Retinal pigment epithelial cell (primary cell): Measurements from ENCODE around the gene MRPL38.

ENCODE experiments used
- DNase-seq: peaks from one replicate; pipeline ENCODE4 v3.0.0-alpha.2; 2010; ENCODE audit warnings: low read depth
- H3K4me3 ChIP-seq: 2 replicates; pipeline ENCODE4 v1.5.1; 2011; ENCODE audit warnings: mild to moderate bottlenecking, low read length, control low read depth, moderate library complexity
- TF ChIP-seq, protein P1 (sequence below): conservative IDR thresholded peaks from 2 replicates; pipeline ENCODE4 v1.5.1; 2011; ENCODE audit warnings: low read depth, low read length, control low read depth, inconsistent platforms

The MRPL38 gene

DNA sequence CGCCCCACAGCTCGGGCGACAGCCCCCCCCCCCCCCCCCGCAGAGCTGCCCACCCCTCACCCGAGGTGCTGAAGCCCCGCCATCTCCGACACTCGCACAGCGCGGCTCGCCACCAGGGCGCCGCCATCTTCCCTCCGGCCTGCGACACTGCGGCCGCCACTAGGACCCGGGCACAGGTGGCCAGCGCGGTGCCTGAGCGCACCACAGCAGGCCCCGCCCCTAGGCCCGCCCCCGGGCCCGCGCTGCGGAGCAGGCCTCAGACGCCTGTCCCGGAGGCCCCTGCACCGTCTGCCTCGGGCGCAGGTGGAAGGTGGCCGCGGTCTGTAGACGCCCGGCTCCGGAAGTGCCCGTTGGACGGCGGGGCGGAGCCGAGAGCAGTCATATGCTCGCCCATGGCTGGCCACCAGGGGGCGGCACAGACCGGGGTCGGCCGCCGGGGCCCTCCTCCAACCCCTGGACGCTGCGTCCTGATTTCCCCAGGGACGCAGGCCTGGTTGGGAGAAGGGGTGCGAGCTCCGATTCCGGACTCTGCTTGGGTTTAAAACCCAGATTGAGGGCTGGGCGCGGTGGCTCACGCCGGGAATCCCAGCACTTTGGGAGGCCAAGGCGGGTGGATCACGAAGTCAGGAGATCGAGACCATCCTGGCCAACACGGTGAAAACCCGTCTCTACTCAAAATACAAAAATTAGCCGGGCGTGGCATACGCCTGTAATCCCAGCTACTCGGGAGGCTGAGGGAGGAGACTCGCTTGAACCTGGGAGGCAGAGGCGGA is at the start of gene MRPL38:
Gene MRPL38, minus strand, starts transcription at position 136 of the 773 bp plus-strand sequence. Its CDS starts 9 bp downstream, at position 127.
- TF ChIP-seq, protein P1, sequence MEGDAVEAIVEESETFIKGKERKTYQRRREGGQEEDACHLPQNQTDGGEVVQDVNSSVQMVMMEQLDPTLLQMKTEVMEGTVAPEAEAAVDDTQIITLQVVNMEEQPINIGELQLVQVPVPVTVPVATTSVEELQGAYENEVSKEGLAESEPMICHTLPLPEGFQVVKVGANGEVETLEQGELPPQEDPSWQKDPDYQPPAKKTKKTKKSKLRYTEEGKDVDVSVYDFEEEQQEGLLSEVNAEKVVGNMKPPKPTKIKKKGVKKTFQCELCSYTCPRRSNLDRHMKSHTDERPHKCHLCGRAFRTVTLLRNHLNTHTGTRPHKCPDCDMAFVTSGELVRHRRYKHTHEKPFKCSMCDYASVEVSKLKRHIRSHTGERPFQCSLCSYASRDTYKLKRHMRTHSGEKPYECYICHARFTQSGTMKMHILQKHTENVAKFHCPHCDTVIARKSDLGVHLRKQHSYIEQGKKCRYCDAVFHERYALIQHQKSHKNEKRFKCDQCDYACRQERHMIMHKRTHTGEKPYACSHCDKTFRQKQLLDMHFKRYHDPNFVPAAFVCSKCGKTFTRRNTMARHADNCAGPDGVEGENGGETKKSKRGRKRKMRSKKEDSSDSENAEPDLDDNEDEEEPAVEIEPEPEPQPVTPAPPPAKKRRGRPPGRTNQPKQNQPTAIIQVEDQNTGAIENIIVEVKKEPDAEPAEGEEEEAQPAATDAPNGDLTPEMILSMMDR, result peak; percentile 81
- peak; percentile 81 for DNase-seq
- H3K4me3 ChIP-seq, result peak within 1 kb of the TSS; percentile 75

DNA sequence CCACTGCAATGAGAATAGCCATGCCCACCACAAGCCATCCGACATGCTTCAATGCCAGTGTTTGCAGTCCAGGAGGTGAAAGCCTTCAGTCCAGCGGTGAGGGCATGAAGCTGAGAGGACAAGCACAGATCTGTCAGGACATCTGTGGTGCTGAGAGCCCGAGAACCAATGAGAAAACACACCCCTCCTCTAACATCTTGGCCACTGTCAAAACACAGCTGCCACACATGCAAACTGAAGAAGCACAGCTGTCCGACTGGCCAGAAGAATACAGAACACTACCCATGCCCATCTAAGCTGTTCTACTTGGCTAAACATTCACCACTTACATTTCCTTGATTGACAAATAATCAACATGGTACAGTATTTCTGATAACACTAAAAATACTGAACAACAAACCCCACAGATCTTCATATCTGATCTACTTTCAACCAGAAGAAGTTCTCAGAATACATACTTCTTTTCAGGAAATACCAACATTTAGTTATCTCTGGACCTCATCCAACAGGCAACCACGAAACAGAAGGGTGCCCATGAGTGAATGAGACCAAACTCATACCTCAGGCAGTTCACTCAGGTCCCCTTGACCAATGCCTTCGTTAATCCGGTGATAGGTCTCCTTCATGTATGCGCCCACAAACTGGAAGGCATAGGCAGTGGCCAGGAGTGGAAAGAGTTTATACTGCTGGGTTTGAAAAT is 46.3 kb upstream of the MRPL38 start:
- H3K4me3 ChIP-seq, result no peak overlapping the region
- TF ChIP-seq, protein P1, result no peak
- DNase-seq, result no peak

DNA sequence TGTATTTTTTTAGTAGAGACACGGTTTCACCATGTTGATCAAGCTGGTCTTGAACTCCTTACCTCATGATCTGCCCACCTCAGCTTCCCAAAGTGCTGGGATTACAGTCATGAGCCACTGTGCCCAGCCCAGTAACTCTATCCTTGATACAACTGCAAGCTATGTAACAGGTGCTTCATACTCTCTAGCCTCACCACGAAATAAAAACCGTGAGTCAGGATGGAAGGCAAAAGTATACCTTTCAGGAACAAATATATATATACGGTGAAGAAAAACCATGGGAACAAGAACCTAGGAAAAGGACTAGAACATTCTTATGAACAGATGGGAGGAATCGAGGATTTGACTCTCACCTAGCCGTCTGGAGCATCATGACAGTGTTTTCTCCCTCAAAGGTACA is 45.7 kb upstream of the MRPL38 start:
- DNase-seq, result no peak
- TF ChIP-seq, protein P1, result no peak
- no peak overlapping the region for H3K4me3 ChIP-seq

DNA sequence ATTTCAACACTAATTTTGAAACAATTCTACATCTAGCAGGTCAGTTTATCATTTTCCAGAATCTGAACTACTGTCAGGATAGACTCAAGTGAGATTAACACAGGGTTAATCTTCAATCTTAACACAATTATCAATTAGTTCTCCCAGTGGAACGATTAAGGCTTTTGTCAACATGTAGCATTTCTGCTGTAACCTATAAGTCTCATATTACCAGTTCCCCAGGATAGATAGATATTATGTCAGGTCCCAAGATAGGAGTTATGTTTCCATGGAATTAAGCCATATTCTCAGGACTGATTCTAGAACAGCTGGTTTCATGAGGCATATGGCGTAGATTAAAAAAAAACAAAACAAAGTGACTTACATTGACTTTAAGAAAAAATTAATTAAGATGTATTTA is 40.5 kb upstream of the MRPL38 start:
- DNase-seq, result no peak
- no peak overlapping the region for H3K4me3 ChIP-seq
- TF ChIP-seq, protein P1, result no peak

DNA sequence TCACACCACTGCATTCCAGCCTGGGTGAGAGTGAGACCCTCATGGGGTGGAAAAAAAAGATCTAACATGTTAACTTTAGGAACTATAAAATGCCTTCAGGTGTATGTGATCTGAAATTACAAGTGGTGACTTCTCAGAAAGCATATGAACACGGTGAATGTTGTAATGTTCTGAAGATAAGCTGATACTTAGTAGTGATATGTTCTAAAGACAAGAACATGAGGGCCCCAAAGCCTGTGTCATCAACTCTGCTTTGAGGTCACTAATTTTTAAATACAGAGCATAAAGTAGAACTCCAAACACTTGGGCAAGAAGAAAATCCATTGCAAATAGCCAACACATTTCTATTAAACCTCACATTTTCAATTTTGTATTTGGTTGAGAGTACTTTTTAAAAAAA is 38.8 kb upstream of the MRPL38 start:
- no peak overlapping the region for H3K4me3 ChIP-seq
- TF ChIP-seq, protein P1, result no peak
- no peak for DNase-seq

DNA sequence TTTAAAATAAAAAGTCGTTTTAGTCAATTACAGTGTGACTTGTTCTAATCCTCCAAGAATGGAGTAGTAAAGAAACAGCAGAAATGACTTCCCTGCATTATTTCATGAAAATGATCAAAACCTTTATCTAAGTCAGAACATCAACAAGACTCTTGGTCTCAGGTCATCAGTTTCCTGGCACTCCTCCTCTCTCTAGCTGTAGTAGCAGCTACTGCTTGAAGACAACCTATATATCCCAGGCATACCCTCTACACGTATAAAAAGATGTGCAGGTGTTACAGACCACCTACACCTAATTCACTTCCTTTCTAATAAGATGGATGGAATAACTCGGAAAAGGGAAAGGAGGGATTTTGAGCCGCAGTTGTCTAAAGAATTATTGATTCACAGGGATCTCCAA is 37.8 kb upstream of the MRPL38 start:
- H3K4me3 ChIP-seq, result no peak overlapping the region
- no peak for DNase-seq
- TF ChIP-seq, protein P1, result no peak

DNA sequence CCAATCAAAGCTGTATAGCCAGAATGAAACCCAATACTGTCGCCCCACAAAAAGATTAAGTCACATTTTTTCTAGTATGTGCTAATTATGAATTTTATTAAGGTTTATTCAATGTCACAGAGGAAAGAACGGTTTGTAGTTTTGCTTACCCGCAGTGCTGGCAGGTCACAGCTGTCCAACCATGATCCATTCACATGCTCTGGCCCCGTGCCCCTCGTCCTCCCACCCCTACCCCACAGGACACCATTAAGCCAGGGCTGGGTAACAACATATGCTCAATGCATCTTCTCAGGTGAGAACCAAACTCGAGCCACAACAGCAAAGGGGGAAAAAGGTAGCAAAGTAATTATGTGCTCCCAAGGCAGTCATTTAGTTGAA is 36.7 kb upstream of the MRPL38 start:
- H3K4me3 ChIP-seq, result peak overlapping the region; percentile 46
- TF ChIP-seq, protein P1, result no peak
- DNase-seq, result no peak
